CD4-positive, alpha-beta T cell treated with Interleukin-21 for 1 hour (primary cell): ENCODE measurements around the gene CARS1.
"Not testable (repeated sequence)": the region's sequence is repeated elsewhere in the genome, so short reads cannot be mapped to it uniquely, and the experiment has no call there.

ENCODE experiments used
- DNase-seq: peaks from one replicate; pipeline ENCODE4 v3.0.0-alpha.2; 2020

CARS1 gene

DNA sequence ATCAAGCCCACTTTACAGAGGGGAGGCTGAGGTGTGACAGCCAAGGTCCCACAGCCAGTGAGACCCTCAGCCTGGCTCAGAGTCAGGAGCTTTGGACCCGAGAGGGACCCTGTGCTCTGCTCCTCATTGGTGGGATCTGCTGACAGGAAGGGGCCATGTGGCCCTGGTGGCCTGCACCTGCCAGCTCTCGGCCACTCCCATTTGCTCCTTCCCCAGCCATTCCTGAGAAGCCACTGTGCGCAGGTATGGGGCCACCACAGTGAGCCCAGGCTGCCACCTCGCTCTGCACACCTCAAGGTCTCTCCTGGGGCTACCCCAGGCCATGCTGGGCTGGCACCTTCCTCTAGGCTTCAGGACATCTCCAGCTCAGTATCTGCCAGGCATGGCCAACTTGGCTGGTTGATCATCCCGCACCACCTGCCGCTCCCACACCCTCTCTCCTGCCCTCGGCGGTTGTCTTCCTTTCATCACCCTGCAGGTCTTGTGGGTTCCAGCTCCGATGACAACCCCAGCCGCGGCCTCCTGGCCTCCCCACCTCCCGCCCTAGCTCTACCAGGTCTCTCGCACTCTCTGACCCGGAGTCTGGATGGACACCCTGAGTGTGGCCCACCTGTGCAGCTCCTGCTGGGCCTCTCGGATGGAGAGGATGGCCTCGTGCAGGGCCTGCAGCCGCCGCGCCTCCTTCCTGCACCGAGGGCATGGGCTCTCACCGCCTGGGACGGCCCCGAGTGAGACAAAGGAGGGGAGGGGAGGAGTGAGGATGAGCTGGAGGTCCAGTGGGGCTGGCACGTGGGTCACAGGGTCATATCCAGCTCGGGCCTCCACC, 32.2 kb upstream of the CARS1 start:
- DNase-seq = no peak

DNA sequence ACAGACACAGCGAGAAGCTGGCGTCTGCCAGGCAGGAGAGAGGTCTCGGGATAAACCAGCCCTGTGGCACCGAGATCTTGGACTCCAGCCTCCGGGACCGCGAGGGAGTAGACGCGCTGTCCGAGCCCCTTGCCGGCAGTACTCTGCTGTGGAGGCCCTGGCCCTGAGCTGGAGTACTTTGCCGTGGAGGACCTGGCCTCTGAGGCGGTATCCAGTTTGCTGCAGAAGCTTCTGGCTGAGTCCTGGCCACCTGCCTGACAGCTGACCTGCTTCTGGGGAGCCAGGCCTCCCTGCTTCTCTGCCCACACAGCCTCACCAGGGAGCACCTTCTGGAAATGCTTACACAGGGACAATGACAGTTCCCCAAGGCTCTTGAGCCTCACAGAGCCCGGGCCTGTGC, 31.6 kb upstream of the CARS1 start:
- DNase-seq = no peak

DNA sequence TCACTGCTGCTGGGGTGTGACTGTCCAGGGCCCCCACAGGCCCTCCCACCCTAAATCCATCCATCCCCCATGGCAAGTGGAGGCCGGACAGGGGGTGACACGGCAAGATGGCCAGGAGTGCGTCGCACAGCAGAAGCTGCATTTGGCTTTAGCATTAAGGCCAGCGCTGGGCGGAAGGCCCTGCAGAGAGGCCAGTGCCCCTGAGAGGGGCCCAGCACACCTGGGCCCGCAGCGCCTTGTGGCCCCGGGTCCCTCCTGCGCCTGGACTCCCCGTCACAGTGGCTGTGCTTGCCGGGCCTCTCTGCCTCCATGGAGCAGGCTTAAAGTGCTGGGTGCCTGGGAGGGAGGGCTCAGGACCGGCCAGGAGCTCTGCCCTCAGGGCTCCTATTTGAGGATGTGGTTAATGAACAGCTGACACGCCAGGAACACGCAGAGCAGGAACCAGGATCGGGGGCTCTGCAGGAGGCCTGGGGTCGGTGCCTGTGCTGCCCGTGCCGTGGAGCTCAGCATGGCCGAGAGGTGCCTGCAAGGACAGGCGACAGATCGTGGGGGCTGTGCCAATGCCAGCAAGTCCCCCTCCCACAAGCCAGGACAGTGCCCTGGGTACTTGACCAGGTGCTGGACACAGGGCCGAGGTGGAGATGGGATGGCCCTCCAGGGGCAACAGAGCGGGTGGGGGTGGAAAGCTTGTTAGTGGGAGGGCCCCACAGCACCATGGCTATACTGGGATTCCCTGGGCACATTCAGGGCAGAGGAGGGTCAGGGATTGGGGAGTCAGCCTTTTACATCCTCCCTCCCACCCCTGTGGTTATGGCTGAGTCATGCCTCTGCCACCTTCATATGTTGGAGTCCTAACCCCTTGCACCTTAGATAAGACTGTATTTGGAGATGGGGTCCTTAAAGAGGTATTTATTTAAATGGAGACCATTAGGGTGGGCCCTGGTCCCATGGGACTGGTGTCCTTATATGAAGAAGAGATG, 30.9 kb upstream of the CARS1 start:
- DNase-seq = no peak

DNA sequence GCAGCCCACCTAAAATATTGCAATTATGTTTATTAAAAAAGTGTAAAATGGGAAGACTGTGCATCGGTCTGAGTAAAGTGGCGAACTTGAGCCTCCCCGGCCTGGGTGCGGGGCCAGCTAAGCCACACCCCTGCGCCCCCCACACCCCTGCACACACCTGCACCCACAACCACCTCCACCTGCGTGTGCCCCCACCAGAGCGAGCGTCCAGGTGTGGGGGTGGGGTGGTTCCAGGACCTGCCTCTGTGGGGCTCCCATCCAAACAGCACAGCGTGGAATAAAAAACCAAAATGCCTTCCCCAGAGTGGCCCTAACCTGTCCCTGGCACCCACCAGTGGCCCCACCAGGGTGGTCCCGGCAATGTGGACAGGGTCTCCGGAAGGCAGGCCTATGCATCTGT, 30.1 kb upstream of the CARS1 start:
- DNase-seq = no peak

DNA sequence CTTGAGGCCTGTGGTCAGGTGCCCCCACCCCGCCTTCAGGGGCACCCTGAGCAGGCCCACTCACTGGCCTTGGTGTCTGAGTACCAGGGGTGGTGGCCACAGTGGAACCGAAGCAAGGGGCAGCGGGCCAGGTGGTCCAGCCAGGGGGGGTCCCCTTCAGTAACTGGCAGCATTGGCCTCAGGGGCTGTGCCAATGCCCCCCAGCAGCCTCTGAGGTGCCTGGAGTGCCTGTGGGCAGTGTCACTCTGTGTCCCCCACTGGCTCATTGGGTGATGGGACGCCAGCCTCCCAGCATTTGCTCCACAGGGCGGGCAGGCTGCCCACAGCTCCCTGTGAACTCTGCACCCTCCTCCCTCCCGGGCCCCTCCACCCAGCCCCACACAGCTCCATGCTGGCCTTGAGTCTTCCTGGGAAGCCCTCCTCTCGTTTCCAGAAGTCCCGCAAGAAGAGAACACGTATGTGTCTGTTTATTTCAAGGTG, 29.5 kb upstream of the CARS1 start:
- no peak for DNase-seq

DNA sequence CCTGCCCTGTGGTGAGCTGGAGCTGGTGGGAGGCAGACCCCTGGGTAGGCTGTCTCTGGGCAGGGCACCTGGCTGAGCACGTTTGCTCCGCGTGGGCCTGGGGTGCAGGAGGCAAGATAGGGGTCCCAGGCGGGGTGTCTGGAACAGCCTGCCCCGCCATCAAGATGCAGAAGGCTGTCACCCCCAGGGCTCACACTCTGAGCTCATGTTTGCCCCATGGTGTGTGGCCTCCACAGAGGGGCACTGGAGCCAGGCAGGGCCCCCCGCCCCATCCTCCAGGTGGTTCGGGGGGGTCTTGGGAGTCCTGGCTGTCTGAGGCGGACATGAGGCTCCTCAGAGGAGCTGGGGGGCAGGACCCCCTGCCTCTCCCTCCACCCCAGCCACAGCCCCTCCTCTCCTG, 28.9 kb upstream of the CARS1 start:
- DNase-seq = no peak

DNA sequence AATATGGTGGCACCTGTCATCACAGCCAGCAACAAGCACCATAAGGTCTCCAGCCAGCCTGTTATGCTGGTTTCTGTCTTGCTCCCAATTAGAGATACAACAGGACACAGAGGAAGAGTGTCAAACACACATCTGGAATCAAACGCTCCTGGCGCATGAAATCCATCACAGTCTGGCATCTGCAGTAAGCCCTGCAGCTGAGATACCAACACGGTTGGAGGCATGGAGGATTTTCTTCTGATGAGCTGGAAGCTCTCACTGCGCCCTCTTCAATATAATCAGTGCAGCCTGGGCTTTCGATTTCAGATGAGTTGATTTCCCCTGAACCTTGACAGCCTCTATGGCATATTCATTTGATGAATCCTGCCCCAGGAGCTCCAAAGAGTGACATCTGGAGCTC, 27.8 kb upstream of the CARS1 start:
- no peak for DNase-seq

DNA sequence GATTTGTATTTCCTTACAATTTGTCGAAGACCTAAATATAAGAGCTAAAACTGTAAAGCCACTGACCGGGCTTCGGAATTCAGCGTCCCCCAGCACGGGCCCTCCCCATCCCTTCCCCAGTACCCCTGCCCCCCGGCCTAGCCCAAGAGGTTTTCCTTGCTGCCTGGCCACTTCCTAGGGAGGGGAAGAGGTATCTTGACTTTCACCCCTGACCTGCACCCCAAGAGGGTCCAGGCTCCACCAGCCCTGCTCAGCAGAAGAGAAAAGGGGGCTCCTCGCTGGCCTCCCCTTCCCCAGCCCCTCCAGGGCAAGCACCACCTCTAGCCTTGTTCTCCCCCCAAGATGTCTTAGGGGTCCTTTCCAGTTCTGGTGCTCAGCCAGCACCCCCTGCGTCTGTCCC, 26.1 kb upstream of the CARS1 start:
- DNase-seq = no peak

DNA sequence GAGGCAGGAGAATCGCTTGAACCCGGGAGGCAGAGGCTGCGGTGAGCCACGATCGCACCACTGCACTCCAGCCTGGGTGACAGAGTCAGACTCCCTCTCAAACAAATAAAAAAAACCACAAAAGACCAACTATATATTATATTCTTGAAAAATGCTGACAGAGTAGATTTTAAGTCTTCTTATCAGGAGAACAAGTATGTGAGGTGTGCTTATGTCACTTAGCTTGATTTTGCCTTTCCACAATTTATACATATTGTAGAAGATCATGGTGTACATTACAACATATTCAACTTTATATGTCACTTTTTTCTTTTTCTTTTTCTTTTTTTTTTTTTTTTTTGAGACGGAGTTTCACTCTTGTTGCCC, 24.1 kb upstream of the CARS1 start:
- no peak for DNase-seq

DNA sequence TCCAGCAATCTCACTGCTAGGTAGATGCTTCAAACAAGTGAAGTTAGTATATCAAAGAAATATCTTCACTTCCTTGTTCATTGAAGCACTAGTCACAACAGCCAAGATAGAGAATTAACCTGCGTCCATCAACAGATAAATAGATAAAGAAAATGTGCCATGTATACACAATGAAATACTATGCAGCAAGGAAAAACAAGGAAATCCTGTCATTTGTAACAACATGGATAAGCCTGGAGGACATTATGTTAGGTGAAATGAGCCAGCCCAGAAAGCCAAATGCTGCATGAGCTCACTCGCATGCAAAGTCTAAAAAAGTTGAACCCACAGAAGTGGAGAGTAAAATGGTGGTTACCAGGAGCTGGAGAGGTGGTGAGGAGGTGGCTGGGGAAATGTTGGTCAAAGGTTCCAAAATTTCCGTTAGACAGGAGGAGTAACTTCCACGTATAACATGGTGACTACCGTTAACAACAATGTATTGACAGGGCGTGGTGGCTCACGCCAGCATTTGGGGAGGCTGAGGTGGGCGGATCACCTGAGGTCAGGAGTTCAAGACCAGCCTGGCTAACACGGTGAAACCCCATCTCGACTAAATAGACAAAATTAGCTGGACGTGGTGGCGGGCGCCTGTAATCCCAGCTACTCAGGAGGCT, 23.6 kb upstream of the CARS1 start:
- DNase-seq = no peak

DNA sequence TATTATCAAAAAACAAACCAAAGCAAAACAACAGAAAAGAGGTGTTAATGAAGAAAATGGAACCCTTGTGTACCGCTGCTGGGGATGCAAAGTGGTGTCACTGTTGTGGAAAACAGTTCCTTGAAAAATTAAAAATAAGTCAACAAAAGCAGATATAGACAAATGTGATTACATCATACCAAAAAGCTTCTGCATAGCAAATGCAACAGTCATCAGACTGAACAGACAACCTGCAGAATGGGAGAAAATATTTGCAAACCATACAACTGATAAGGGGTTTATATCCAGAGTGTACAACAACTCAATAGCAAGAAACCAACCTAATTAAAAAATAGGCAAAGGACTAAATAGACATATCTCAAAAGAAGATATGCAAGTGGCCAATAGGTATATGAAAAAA, 22.9 kb upstream of the CARS1 start:
- no peak for DNase-seq

DNA sequence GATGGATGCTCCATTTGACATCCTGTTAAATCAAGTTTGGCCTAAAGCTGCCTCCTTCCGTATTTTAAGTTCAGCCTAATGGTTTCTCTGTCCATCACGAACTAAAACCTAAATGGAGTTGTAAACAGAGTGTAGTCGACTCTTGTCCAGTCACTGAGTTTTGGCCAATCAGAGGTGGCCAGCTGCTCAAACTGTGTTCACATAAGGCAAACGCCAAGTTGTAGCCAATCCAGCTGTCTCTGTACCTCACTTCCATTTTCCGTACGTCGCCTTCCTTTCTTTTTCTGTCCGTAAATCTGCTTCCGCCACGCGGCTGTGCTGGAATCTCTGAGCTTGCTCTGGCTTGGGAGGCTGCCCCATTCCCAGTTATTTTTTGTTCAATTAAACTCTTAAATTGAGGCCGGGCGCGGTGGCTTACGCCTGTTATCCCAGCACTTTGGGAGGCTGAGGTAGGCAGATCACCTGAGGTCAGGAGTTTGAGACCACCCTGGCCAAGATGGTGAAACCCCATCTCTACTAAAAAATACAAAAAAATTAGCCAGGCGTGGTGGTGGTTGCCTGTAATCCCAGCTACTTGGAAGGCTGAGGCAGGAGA, 20.7 kb upstream of the CARS1 start:
- no peak for DNase-seq

DNA sequence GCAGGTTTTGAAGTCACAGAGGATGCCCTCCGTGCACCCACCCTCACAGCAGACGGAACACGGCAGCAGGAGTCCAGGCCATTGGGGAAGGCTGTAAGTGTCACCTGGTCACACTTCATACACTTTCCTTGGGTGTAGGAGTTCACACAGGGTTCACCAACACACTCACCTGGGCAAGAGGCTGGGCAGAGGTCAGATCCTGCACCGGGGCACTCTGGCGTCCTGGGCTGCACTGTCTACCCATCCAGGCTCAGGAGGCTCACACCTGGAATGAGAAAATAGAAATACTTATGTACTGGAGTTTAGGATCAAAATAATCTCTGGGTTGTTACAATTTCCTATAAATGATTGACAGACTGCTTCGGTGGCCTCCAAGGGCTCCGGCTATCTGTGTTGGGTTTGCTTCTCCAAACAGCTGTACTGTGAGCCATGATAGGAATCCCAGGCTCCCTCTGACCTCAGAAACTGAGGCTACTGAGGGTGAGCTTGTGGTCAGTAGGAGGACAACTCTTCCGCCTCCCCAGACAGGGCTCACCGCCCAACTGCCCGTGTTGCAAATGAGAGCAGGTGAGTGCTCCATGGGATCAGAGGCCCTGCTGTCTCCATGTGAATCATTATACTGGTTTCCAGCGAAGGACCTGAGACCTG, 20.1 kb upstream of the CARS1 start:
- DNase-seq = no peak

DNA sequence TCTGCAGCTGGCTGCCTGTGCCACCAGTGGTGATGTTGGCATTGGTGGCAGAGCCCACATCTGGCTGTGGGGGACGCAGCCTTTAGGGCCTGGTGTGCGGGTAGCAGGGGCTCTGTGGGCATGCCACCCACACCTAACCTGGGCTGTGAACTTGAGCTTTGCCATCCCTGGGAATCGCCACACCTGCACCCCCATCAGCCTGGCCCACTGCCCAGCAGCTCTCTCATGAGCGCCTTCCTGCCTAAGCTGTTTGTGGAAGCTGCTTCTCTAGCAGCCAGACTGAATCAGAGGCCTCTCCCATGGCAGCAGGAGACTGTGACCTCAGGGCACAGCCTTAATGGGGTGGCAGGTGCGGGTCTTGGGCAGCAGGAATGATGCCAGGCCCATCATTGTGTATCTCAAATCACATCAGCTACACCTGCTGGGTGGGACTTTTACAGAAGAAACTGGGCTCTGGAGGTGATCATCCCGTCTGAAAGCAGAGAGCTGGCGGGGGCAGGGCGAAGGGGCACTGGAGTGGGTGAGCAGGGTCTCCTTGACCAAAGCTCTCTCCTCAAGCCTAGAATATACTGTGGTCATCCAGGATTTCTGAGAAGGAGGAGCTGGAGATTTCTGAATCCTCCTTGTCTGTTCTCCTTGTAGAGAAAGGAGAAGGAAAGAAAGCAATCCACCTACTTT, 17.8 kb upstream of the CARS1 start:
- no peak for DNase-seq

DNA sequence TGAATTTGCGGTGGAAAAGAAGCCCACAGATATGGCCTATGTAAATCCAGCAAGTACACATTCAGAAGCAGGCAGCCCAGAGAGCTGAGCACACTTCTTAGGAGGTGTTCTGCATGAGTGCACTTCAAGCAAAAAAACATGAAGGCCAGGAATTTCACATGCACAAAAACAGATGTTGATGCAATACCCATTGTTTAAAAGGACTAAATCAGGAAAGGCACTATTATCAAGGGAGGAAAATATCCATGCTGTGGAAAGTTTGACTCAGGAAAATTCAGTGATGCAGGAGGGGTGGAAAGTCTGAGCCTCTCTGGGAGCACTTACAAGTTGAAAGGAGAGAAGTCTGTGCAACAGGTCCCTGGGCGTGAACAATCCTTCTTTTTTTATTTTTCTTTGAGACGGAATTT, 15.8 kb upstream of the CARS1 start:
- DNase-seq = no peak

DNA sequence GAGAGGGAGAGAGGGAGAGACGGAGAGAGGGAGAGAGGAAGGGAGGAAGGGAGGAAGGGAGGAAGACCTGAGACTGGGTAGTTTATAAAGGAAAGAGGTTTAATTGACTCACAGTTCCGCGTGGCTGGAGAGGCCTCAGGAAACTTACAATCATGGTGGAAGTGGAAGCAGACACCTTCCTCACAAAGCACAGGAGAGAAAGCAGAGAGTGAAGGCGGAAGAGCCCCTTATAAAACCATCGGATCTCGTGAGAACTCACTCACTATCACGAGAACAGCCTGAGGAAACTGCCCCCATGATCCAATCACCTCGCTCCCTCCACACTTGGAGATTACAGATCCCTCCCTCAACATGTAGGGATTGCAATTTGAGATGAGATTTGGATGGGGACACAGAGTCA, 12.2 kb upstream of the CARS1 start:
- no peak for DNase-seq

DNA sequence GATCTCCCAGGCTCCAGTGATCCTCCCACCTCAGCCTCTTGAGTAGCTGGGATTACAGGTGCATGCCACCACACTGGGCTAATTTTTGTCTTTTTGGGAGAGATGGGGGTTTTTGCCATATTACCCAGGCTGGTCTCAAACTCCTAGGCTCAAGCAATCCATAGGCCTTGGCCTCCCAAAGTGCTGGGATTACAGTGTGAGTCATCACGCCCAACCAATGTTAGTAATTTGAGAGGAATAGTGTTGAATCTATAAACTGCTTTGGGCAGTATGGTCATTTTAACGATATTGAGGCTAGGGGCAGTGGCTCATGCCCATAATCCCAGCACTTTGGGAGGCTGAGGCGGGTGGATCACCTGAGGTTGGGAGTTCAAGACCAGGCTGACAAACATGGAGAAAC, 9.1 kb upstream of the CARS1 start:
- not testable (repeated sequence) for DNase-seq

DNA sequence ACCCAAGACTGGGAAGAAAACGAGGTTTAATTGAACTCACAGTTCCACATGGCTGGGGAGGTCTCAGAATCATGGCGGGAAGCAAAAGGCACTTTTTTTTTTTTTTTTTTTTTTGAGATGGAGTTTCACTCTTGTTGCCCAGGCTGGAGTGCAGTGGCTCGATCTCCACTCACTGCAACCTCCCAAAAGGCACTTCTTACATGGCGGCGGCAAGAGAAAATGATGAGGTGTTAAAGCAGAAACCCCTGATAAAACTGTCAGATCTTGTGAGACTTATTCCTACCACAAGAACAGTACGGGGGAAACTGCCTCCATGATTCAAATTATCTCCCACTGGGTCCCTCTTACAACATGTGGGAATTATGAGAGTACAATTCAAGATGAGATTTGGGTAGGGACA, 7.5 kb upstream of the CARS1 start:
- not testable (repeated sequence) for DNase-seq

DNA sequence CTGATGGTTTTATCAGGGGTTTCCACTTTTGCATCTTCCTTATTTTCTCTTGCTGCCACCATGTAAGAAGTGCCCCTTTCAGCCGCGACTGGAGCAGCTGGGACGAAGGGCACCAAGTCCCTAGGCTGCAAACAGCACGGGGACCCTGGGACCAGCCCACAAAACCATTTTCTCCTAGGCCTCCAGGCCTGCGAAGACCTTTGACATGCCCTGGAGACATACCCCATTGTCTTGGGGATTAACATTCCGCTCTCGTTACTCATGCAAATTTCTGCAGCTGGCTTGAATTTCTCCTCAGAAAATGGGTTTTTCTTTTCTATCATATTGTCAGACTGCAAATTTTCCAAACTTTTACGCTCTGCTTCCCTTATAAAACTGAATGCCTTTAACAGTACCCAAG, 6.7 kb upstream of the CARS1 start:
- not testable (repeated sequence) for DNase-seq

DNA sequence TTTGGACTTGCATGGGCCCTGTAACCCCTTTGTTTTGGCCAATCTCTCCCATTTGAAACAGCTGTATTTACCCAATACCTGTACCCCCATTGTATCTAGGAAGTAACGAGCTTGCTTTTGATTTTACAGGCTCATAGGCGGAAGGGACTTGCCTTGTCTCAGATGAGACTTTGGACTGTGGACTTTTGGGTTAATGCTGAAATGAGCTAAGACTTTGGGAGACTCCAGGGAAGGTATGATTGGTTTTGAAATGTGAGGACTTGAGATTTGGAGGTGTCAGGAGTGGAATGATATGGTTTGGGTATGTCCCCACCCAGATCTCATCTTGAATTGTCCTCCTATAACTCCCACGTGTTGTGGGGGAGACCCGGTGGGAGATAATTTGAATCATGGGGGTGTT, 6.2 kb upstream of the CARS1 start:
- DNase-seq = not testable (repeated sequence)

DNA sequence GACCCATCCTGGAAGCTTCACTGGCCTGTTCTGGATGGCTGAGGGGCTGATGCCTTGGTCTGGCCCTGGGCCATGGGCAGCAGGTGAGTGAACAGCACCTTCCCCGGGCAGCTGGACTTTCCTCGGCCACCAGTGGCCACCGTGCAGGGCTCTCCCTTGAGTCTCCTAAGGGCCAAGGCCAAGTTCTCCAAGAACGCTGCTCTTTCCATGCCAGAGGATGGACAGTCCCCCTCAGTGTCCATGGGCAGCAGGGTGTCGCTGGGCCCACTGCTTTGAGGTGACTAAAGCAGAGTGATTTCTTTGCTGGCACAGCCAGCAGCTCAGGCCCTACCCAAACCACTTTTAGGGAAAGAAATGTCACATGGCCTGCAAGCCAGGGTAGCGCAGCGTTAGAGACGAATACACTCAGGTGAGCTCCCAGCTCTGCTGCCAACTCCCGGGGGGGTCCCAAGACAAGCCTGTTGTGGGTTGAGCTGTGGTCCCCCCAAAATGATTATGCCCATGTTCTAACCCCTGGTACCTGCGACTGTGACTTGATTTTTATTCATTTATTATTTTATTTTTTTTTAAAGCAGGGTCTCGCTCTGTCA, 3.3 kb upstream of the CARS1 start:
- no peak for DNase-seq
